Osteoblast (primary cell): ENCODE results near the gene RAF1. TPM values are rescaled to one million over a fixed set of nuclear protein-coding genes. Genes with fewer than 3 reads are reported as not detected.

Source experiments
- DNase-seq: peaks from one replicate; pipeline ENCODE4 v3.0.0; 2011; ENCODE audit warnings: low spot score, mixed read lengths; ENCODE audit not compliant: insufficient read length; ENCODE audit errors: missing footprints
- H2AFZ ChIP-seq: 2 replicates; pipeline ENCODE4 v1.6.0; 2011; ENCODE audit warnings: mild to moderate bottlenecking, low read length
- H3K27ac ChIP-seq: 2 replicates; pipeline ENCODE4 v1.5.1; 2011; ENCODE audit warnings: mild to moderate bottlenecking, low read depth, low read length, moderate library complexity
- H3K27me3 ChIP-seq: 2 replicates; pipeline ENCODE4 v1.6.0; 2012; ENCODE audit warnings: mild to moderate bottlenecking, control low read depth, inconsistent platforms, low read length, moderate library complexity; ENCODE audit not compliant: insufficient read depth
- H3K36me3 ChIP-seq: 2 replicates; pipeline ENCODE4 v1.5.1; 2011; ENCODE audit warnings: mild to moderate bottlenecking, low read length, control low read depth, moderate library complexity; ENCODE audit not compliant: insufficient read depth
- H3K4me1 ChIP-seq: 2 replicates; pipeline ENCODE4 v1.5.1; 2011; ENCODE audit warnings: mild to moderate bottlenecking, low read length, control low read depth, moderate library complexity; ENCODE audit not compliant: insufficient read depth
- H3K4me2 ChIP-seq: 2 replicates; pipeline ENCODE4 v1.6.0; 2011; ENCODE audit warnings: mild to moderate bottlenecking, low read length; ENCODE audit not compliant: insufficient read depth
- H3K4me3 ChIP-seq: fragments of 200-600 bp; sonication (generic); 3 replicates; pipeline ENCODE4 v1.5.1; 2012; ENCODE audit warnings: mild to moderate bottlenecking, low read length, inconsistent platforms; ENCODE audit not compliant: insufficient read depth
- H3K79me2 ChIP-seq: 2 replicates; pipeline ENCODE4 v1.6.0; 2012; ENCODE audit warnings: mild to moderate bottlenecking, low read length, control low read depth, inconsistent platforms; ENCODE audit not compliant: insufficient read depth
- H3K9me3 ChIP-seq: 2 replicates; pipeline ENCODE4 v1.5.1; 2011; ENCODE audit warnings: low read depth, low read length, control low read depth
- H4K20me1 ChIP-seq: 2 replicates; pipeline ENCODE4 v1.6.0; 2012; ENCODE audit warnings: mild to moderate bottlenecking, low read length, control low read depth; ENCODE audit not compliant: insufficient read depth
- CTCF ChIP-seq: IDR thresholded peaks from 2 replicates; pipeline ENCODE4 v1.5.1; 2011; ENCODE audit warnings: mild to moderate bottlenecking, low read depth, low read length, moderate library complexity; ENCODE audit errors: extremely low read depth
- total RNA-seq: library from RNA; depleted of rRNA; stranded (reverse); fragments of >200 nt; gene quantifications from 2 replicates; pipeline ENCODE4 v1.2.3, GENCODE V29; 2012

RAF1 gene
- total RNA-seq, 1 donor = 118 TPM

- peaks cover 84% of the 10 kb centered on the region for H3K79me2 ChIP-seq
- peak overlapping the region; percentile 65 for H3K4me2 ChIP-seq
- no peak for TF ChIP-seq CTCF
- H2AFZ ChIP-seq = no peak overlapping the region
- no peak overlapping the region for H3K4me3 ChIP-seq
- H3K4me1 ChIP-seq = peaks cover 56% of the 10 kb centered on the region
- H3K27ac ChIP-seq = peak overlapping the region; percentile 68
- H4K20me1 ChIP-seq = peaks cover 45% of the 10 kb centered on the region
- H3K36me3 ChIP-seq = no peaks in the 10 kb centered on the region
- no peaks in the 10 kb centered on the region for H3K9me3 ChIP-seq
- DNase-seq = no peak
- no peaks in the 10 kb centered on the region for H3K27me3 ChIP-seq
These were observed 3.7 kb downstream of the RAF1 start for GRCh38 chr3:12660196-12660595.

- peak; percentile 47 for DNase-seq
- Histone ChIP-seq H3K79me2 (peaks cover 92% of the 10 kb centered on the region), H3K4me2 (peak overlapping the region; percentile 65), H3K4me3 (no peak overlapping the region), H2AFZ (no peak overlapping the region), H3K27me3 (no peaks in the 10 kb centered on the region), H3K36me3 (no peaks in the 10 kb centered on the region), H3K4me1 (peaks cover 56% of the 10 kb centered on the region), H4K20me1 (peaks cover 51% of the 10 kb centered on the region), H3K9me3 (no peaks in the 10 kb centered on the region), H3K27ac (peak overlapping the region; percentile 68)
- no peak for TF ChIP-seq CTCF
These were observed 4.5 kb downstream of the RAF1 start for GRCh38 chr3:12659316-12660015.

- H3K4me1 ChIP-seq = peaks cover 56% of the 10 kb centered on the region
- H3K9me3 ChIP-seq = no peaks in the 10 kb centered on the region
- no peaks in the 10 kb centered on the region for H3K36me3 ChIP-seq
- H3K4me3 ChIP-seq = peak overlapping the region; percentile 12
- H3K79me2 ChIP-seq = peaks cover 98% of the 10 kb centered on the region
- peak overlapping the region; percentile 65 for H3K4me2 ChIP-seq
- peak overlapping the region; percentile 68 for H3K27ac ChIP-seq
- H2AFZ ChIP-seq = no peak overlapping the region
- peak; percentile 77 for DNase-seq
- peaks cover 57% of the 10 kb centered on the region for H4K20me1 ChIP-seq
- TF ChIP-seq CTCF = no peak
- no peaks in the 10 kb centered on the region for H3K27me3 ChIP-seq
These were observed 5.3 kb downstream of the RAF1 start for GRCh38 chr3:12658593-12659058.

GRCh38 chr3:12656850-12657249, 7.1 kb downstream of the RAF1 start:
- Histone ChIP-seq H3K36me3 (no peaks in the 10 kb centered on the region), H4K20me1 (peaks cover 51% of the 10 kb centered on the region)

More at GRCh38 chr3:12656850-12657249, 7.1 kb downstream of the RAF1 start:
- peak overlapping the region; percentile 21 for H3K27ac ChIP-seq
- H3K27me3 ChIP-seq = no peaks in the 10 kb centered on the region
- DNase-seq = no peak
- H3K4me2 ChIP-seq = no peak overlapping the region
- no peak overlapping the region for H2AFZ ChIP-seq
- no peak overlapping the region for H3K4me3 ChIP-seq
- H3K9me3 ChIP-seq = no peaks in the 10 kb centered on the region
- peaks cover 97% of the 10 kb centered on the region for H3K79me2 ChIP-seq
- H3K4me1 ChIP-seq = peaks cover 47% of the 10 kb centered on the region
- TF ChIP-seq CTCF = no peak
